ENCODE measurements around the gene MYO5C.

Gene MYO5C

DNA sequence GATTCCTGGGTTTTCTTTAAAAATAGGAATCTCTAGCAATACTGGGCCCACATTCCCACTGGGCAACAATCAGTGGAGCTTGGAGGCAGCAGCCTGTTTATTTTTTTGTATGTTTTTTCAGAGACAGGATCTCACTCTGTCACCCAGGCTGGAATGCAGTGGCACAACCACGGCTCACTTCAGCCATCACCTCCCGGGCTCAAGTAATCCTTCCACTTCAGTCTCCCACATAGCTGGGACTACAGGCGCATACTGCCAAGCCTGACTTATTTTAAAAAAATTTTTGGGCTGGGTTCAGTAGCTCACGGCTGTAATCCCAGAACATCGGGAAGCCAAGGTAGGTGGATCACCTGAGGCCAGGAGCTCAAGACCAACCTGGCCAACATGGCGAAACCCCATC is 75.4 kb downstream of the MYO5C start:
- no peaks in the 10 kb centered on the region for H3K9me3 ChIP-seq
- no peaks in the 10 kb centered on the region for H3K36me3 ChIP-seq
- H3K4me1 ChIP-seq, result no peaks in the 10 kb centered on the region
- no peak for DNase-seq
- no peak overlapping the region for H3K4me3 ChIP-seq (ENCODE audit: low read depth, low read length)
- no peaks in the 10 kb centered on the region for H3K27me3 ChIP-seq
- TF ChIP-seq, protein P1, sequence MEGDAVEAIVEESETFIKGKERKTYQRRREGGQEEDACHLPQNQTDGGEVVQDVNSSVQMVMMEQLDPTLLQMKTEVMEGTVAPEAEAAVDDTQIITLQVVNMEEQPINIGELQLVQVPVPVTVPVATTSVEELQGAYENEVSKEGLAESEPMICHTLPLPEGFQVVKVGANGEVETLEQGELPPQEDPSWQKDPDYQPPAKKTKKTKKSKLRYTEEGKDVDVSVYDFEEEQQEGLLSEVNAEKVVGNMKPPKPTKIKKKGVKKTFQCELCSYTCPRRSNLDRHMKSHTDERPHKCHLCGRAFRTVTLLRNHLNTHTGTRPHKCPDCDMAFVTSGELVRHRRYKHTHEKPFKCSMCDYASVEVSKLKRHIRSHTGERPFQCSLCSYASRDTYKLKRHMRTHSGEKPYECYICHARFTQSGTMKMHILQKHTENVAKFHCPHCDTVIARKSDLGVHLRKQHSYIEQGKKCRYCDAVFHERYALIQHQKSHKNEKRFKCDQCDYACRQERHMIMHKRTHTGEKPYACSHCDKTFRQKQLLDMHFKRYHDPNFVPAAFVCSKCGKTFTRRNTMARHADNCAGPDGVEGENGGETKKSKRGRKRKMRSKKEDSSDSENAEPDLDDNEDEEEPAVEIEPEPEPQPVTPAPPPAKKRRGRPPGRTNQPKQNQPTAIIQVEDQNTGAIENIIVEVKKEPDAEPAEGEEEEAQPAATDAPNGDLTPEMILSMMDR (IDR thresholded peaks at IDR 0.05; ENCODE audit: low read depth, low read length), result no peak

DNA sequence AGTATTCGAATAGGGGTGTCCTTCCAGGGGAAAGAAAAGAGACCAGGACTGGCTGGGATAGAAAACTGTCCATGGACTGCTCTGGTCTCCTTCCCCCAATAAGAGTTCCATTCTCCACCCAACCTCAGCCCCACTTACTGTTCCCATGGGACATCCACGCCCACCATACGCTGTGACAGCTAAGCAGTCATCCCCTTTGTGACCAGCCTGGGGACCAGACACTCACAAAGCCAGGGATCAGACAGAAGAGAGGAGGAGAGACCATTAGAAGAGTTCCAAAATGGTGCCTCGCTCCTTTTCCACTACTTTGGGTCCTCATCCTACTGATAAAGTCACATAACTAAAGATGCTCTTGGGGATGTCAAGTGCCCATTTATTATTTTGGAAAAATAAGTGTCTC is 76.8 kb downstream of the MYO5C start:
- Histone ChIP-seq H3K27me3 (no peaks in the 10 kb centered on the region), H3K36me3 (no peaks in the 10 kb centered on the region), H3K4me3 (ENCODE audit: low read depth, low read length) (no peak overlapping the region), H3K4me1 (no peaks in the 10 kb centered on the region), H3K9me3 (no peaks in the 10 kb centered on the region)
- DNase-seq, result no peak
- TF ChIP-seq, protein P1 (IDR thresholded peaks at IDR 0.05; ENCODE audit: low read depth, low read length), result no peak

- H3K36me3 ChIP-seq, result no peaks in the 10 kb centered on the region
- no peaks in the 10 kb centered on the region for H3K4me1 ChIP-seq
- no peaks in the 10 kb centered on the region for H3K27me3 ChIP-seq
- no peaks in the 10 kb centered on the region for H3K9me3 ChIP-seq
- TF ChIP-seq, protein P1 (IDR thresholded peaks at IDR 0.05; ENCODE audit: low read depth, low read length), result no peak
- no peak overlapping the region for H3K4me3 ChIP-seq (ENCODE audit: low read depth, low read length)
- no peak for DNase-seq
Measured at GRCh38 chr15:52218371-52218770, 77.2 kb downstream of the MYO5C start.

DNA sequence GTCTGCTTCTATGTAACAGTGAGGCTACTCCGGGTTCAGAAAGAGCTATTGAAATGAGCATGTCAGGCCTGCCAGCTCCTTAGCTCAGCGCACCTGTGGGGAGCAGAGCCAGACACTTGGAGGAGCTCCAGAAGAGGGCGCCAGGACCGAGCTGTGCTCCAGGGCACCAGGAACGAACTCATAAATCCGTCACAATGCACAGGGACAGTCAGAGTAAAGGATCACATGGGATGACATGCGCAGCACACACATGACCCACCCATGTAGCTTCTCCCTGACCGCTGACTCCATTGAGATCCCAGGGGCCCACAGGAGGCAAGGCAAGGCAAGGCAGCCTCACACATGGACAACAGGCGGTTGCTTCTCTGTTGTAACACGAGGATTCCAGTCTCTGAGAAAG is 78.4 kb downstream of the MYO5C start:
- no peaks in the 10 kb centered on the region for H3K36me3 ChIP-seq

GRCh38 chr15:52214553-52214952 is 81.1 kb downstream of the MYO5C start:
- TF ChIP-seq, protein P1 (IDR thresholded peaks at IDR 0.05; ENCODE audit: low read depth, low read length), result no peak
- Histone ChIP-seq H3K4me3 (ENCODE audit: low read depth, low read length) (no peak overlapping the region), H3K9me3 (no peaks in the 10 kb centered on the region), H3K27me3 (no peaks in the 10 kb centered on the region), H3K4me1 (no peaks in the 10 kb centered on the region), H3K36me3 (no peaks in the 10 kb centered on the region)
- DNase-seq, result no peak

More for the DNA sequence above, 78.4 kb downstream of the MYO5C start:
- peak; percentile 53 for DNase-seq
- H3K9me3 ChIP-seq, result no peaks in the 10 kb centered on the region
- TF ChIP-seq, protein P1 (IDR thresholded peaks at IDR 0.05; ENCODE audit: low read depth, low read length), result peak; percentile 43
- no peaks in the 10 kb centered on the region for H3K27me3 ChIP-seq
- H3K4me3 ChIP-seq (ENCODE audit: low read depth, low read length), result no peak overlapping the region
- H3K4me1 ChIP-seq, result no peaks in the 10 kb centered on the region

DNA sequence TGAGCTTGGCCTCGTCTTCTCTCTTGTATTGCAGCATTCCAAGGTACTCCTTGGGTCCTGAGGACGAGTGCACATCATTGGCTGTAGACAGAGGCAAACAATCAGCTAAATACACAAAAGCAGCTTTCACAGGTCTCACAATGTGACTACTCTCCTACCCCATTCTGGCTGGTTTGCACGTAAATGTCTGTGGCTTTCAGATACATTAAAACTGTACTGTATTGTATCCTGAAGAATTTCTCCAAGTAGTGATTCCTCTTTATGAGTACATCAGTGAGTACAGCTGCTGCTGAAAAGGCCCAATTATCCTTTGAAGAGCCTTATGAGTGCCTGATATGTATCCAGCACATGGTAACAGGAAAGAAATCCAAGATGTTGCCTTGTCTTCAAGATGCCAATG is 82.4 kb downstream of the MYO5C start:
- no peak for DNase-seq
- H3K4me1 ChIP-seq, result no peaks in the 10 kb centered on the region
- no peaks in the 10 kb centered on the region for H3K9me3 ChIP-seq
- TF ChIP-seq, protein P1 (IDR thresholded peaks at IDR 0.05; ENCODE audit: low read depth, low read length), result no peak
- no peaks in the 10 kb centered on the region for H3K27me3 ChIP-seq
- no peak overlapping the region for H3K4me3 ChIP-seq (ENCODE audit: low read depth, low read length)
- no peaks in the 10 kb centered on the region for H3K36me3 ChIP-seq

Measured in BE2C (cell line).